OCI-LY1 (cell line): ENCODE data around the gene CLDND2.

ENCODE experiments used
- H2AFZ ChIP-seq: fragments of 200-600 bp; sonication (generic), shearing (Covaris generic); 2 replicates; pipeline ENCODE4 v1.6.0; 2014; ENCODE audit warnings: antibody characterized with exemption, mild to moderate bottlenecking, low read length
- H3F3A ChIP-seq: fragments of 200-600 bp; sonication (generic), shearing (Covaris generic); 2 replicates; pipeline ENCODE4 v1.6.0; 2014; ENCODE audit warnings: mild to moderate bottlenecking, antibody characterized with exemption, low read length, moderate library complexity; ENCODE audit not compliant: insufficient read depth
- H3K27ac ChIP-seq: fragments of 200-600 bp; sonication (generic); 2 replicates; pipeline ENCODE4 v1.5.1; 2014; ENCODE audit warnings: low read length, mixed run types, mild to moderate bottlenecking, low read depth; ENCODE audit not compliant: poor library complexity, severe bottlenecking
- H3K27me3 ChIP-seq: fragments of 200-600 bp; sonication (generic); 2 replicates; pipeline ENCODE4 v1.6.0; 2014; ENCODE audit warnings: antibody characterized with exemption, mild to moderate bottlenecking, low read length, moderate library complexity; ENCODE audit not compliant: insufficient read depth
- H3K36me3 ChIP-seq: fragments of 200-600 bp; sonication (generic); 2 replicates; pipeline ENCODE4 v1.6.1; 2014; ENCODE audit warnings: mild to moderate bottlenecking, antibody characterized with exemption, low read length, moderate library complexity, mixed read lengths; ENCODE audit not compliant: insufficient read depth
- H3K4me1 ChIP-seq: fragments of 200-600 bp; sonication (generic); 2 replicates; pipeline ENCODE4 v1.5.1; 2014; ENCODE audit warnings: mild to moderate bottlenecking, low read length, moderate library complexity; ENCODE audit not compliant: insufficient read depth, severe bottlenecking
- H3K4me2 ChIP-seq: fragments of 200-600 bp; sonication (generic), shearing (Covaris generic); 2 replicates; pipeline ENCODE4 v1.6.1; 2014; ENCODE audit warnings: low read length
- H3K4me3 ChIP-seq: fragments of 200-600 bp; sonication (generic); 2 replicates; pipeline ENCODE4 v1.5.1; 2014; ENCODE audit warnings: low read length, low read depth, mild to moderate bottlenecking, mixed read lengths; ENCODE audit not compliant: poor library complexity, severe bottlenecking
- H3K79me2 ChIP-seq: fragments of 200-600 bp; shearing (Covaris generic); 2 replicates; pipeline ENCODE4 v1.6.1; 2016; ENCODE audit warnings: mixed run types, low read length, mixed read lengths; ENCODE audit not compliant: insufficient read depth
- H3K9ac ChIP-seq: fragments of 200-600 bp; sonication (generic), shearing (Covaris generic); 2 replicates; pipeline ENCODE4 v1.6.1; 2014; ENCODE audit warnings: mild to moderate bottlenecking, low read length, mixed read lengths
- H3K9me2 ChIP-seq: fragments of 200-600 bp; sonication (generic), shearing (Covaris generic); 2 replicates; pipeline ENCODE4 v1.6.1; 2014; ENCODE audit warnings: low read depth, mild to moderate bottlenecking, low read length, mixed read lengths
- H3K9me3 ChIP-seq: fragments of 200-600 bp; shearing (Covaris generic); 2 replicates; pipeline ENCODE4 v1.6.1; 2014; ENCODE audit warnings: low read length, mixed read lengths
- H4K20me1 ChIP-seq: fragments of 200-600 bp; sonication (generic), shearing (Covaris generic); 2 replicates; pipeline ENCODE4 v1.6.0; 2016; ENCODE audit warnings: mild to moderate bottlenecking, low read length; ENCODE audit not compliant: insufficient read depth
- CTCF ChIP-seq: fragments of 200-600 bp; sonication (generic), shearing (Covaris generic); IDR thresholded peaks from 2 replicates; pipeline ENCODE4 v1.5.1; 2017; ENCODE audit warnings: mild to moderate bottlenecking, antibody characterized with exemption, low read length, moderate library complexity, mixed read lengths
- EZH2 ChIP-seq: fragments of 200-600 bp; sonication (generic), shearing (Covaris generic); IDR thresholded peaks from 2 replicates; pipeline ENCODE4 v1.8.0; 2017; ENCODE audit warnings: borderline replicate concordance, mixed run types, mild to moderate bottlenecking, antibody characterized with exemption, low read length, moderate library complexity, mixed read lengths

The CLDND2 gene

GRCh38 chr19:51320280-51320657 lies 48.5 kb downstream of the CLDND2 start:
- no peaks in the 10 kb centered on the region for H3K9me3 ChIP-seq
- no peak overlapping the region for H3K4me2 ChIP-seq
- H3K4me3 ChIP-seq, result no peak overlapping the region
- H3K27me3 ChIP-seq, result peaks cover 1% of the 10 kb centered on the region; the same call in 1 of the 2 replicates
- no peak overlapping the region for H3K9ac ChIP-seq
- no peaks in the 10 kb centered on the region for H3K4me1 ChIP-seq
- H2AFZ ChIP-seq, result no peak overlapping the region
- H4K20me1 ChIP-seq, result no peaks in the 10 kb centered on the region
- no peaks in the 10 kb centered on the region for H3K36me3 ChIP-seq
- no peaks in the 10 kb centered on the region for H3K79me2 ChIP-seq
- no peak overlapping the region for H3K27ac ChIP-seq
- H3K9me2 ChIP-seq, result no peaks in the 10 kb centered on the region
- TF ChIP-seq EZH2 (no peak), CTCF (no peak)
- H3F3A ChIP-seq, result no peaks in the 10 kb centered on the region

- Histone ChIP-seq H3K9me3 (no peaks in the 10 kb centered on the region), H3K9me2 (no peaks in the 10 kb centered on the region), H3F3A (no peaks in the 10 kb centered on the region), H3K27ac (no peak overlapping the region), H2AFZ (no peak overlapping the region), H3K4me2 (no peak overlapping the region), H3K36me3 (no peaks in the 10 kb centered on the region), H3K9ac (no peak overlapping the region), H3K4me3 (no peak overlapping the region), H3K4me1 (no peaks in the 10 kb centered on the region), H3K27me3 (peaks cover 6% of the 10 kb centered on the region; the same call in 1 of the 2 replicates), H4K20me1 (no peaks in the 10 kb centered on the region), H3K79me2 (no peaks in the 10 kb centered on the region)
- no peak for TF ChIP-seq EZH2
These were observed 49.0 kb downstream of the CLDND2 start for GRCh38 chr19:51319649-51320279.

- no peaks in the 10 kb centered on the region for H3K9me3 ChIP-seq
- no peak overlapping the region for H2AFZ ChIP-seq
- H4K20me1 ChIP-seq, result no peaks in the 10 kb centered on the region
- H3K27ac ChIP-seq, result no peak overlapping the region
- no peaks in the 10 kb centered on the region for H3K36me3 ChIP-seq
- no peaks in the 10 kb centered on the region for H3K9me2 ChIP-seq
- H3K79me2 ChIP-seq, result no peaks in the 10 kb centered on the region
- no peaks in the 10 kb centered on the region for H3K4me1 ChIP-seq
- peaks cover 7% of the 10 kb centered on the region; the same call in 1 of the 2 replicates for H3K27me3 ChIP-seq
- H3K9ac ChIP-seq, result no peak overlapping the region
- H3F3A ChIP-seq, result no peaks in the 10 kb centered on the region
- H3K4me3 ChIP-seq, result no peak overlapping the region
- TF ChIP-seq EZH2 (no peak), CTCF (no peak)
- H3K4me2 ChIP-seq, result no peak overlapping the region
These were observed 49.8 kb downstream of the CLDND2 start for GRCh38 chr19:51318687-51319648.
